IMR-90 (cell line): ENCODE results near the gene BMP8A. TPM values are rescaled to one million over a fixed set of nuclear protein-coding genes. Genes with fewer than 3 reads are reported as not detected.

ENCODE experiments used
- ATAC-seq: fragments of 200-7000 bp; cut with Tn5 transposase; 2 replicates; pipeline ENCODE4 v1.9.1; 2020; ENCODE audit warnings: low read depth, mild to moderate bottlenecking, moderate library complexity
- BruUV-seq: library from RNA; stranded (reverse); fragments of 400-500 nt; replicated peaks from 2 replicates; lab custom pipeline; 2021; lab: Mats Ljungman, UMichigan
- CTCF ChIA-PET: fragments of 300-600 bp; formaldehyde crosslinking; extraction: SDS; loops from one replicate; lab custom pipeline; 2021; ENCODE audit warnings: antibody characterized with exemption; lab: Yijun Ruan, JAX
- POLR2A ChIA-PET: fragments of 300-600 bp; sonication (Branson Sonifier 250); formaldehyde crosslinking; loops from one replicate; lab custom pipeline; 2022; ENCODE audit warnings: antibody characterized with exemption; ENCODE audit not compliant: unreplicated experiment; lab: Charles Lee
- DNase-seq: peaks from one replicate; pipeline ENCODE4 v3.0.0; 2013
- H2AFZ ChIP-seq: replicated peaks from 2 replicates; pipeline ENCODE3; 2013; ENCODE audit warnings: low read length, mild to moderate bottlenecking; ENCODE audit not compliant: poor library complexity
- H2AK5ac ChIP-seq: 2 replicates; pipeline ENCODE4 v1.6.1; 2013; ENCODE audit warnings: low read depth, low read length, inconsistent platforms
- H2AK9ac ChIP-seq: replicated peaks from 2 replicates; pipeline ENCODE3; 2013; ENCODE audit warnings: mild to moderate bottlenecking, low read depth, low read length, moderate library complexity; ENCODE audit not compliant: poor library complexity
- H2BK120ac ChIP-seq: 2 replicates; pipeline ENCODE4 v1.6.1; 2013; ENCODE audit warnings: low read depth, low read length, inconsistent platforms
- H2BK15ac ChIP-seq: 3 replicates; pipeline ENCODE4 v1.6.1; 2013; ENCODE audit warnings: low read depth, low read length, inconsistent platforms
- H2BK20ac ChIP-seq: 2 replicates; pipeline ENCODE4 v1.6.1; 2013; ENCODE audit warnings: low read depth, mild to moderate bottlenecking, inconsistent platforms, low read length, moderate library complexity
- H2BK5ac ChIP-seq: 2 replicates; pipeline ENCODE4 v1.6.1; 2013; ENCODE audit warnings: mild to moderate bottlenecking, low read depth, low read length, inconsistent platforms; ENCODE audit not compliant: poor library complexity, severe bottlenecking
- H3K14ac ChIP-seq: replicated peaks from 2 replicates; pipeline ENCODE4 v1.6.1; 2013; ENCODE audit warnings: low read depth, low read length, inconsistent platforms
- H3K18ac ChIP-seq: 2 replicates; pipeline ENCODE4 v1.6.1; 2013; ENCODE audit warnings: low read depth, low read length, control low read depth
- H3K23ac ChIP-seq: 2 replicates; pipeline ENCODE4 v1.6.1; 2013; ENCODE audit warnings: low read depth, low read length, inconsistent platforms
- H3K27ac ChIP-seq: 2 replicates; pipeline ENCODE4 v1.5.1; 2013; ENCODE audit warnings: mild to moderate bottlenecking, control low read depth, low read length; ENCODE audit not compliant: insufficient read depth
- H3K27me3 ChIP-seq: 2 replicates; pipeline ENCODE4 v1.6.1; 2013; ENCODE audit warnings: low read length; ENCODE audit not compliant: control insufficient read depth, insufficient read depth
- H3K36me3 ChIP-seq: 2 replicates; pipeline ENCODE4 v1.6.1; 2013; ENCODE audit warnings: low read length, mixed read lengths; ENCODE audit not compliant: control insufficient read depth, insufficient read depth
- H3K4ac ChIP-seq: 2 replicates; pipeline ENCODE4 v1.6.1; 2013; ENCODE audit warnings: low read depth, low read length, inconsistent platforms
- H3K4me1 ChIP-seq: 2 replicates; pipeline ENCODE4 v1.6.1; 2013; ENCODE audit warnings: low read length, mixed read lengths; ENCODE audit not compliant: control insufficient read depth, insufficient read depth
- H3K4me2 ChIP-seq: 2 replicates; pipeline ENCODE4 v1.6.1; 2013; ENCODE audit warnings: low read depth, mild to moderate bottlenecking, control low read depth, low read length, moderate library complexity
- H3K4me3 ChIP-seq: 2 replicates; pipeline ENCODE4 v1.5.1; 2013; ENCODE audit warnings: low read depth, mild to moderate bottlenecking, control low read depth, low read length, moderate library complexity; ENCODE audit not compliant: insufficient read depth
- H3K56ac ChIP-seq: 2 replicates; pipeline ENCODE4 v1.6.1; 2013; ENCODE audit warnings: low read length, inconsistent platforms; ENCODE audit not compliant: insufficient read depth; ENCODE audit errors: extremely low read depth
- H3K79me1 ChIP-seq, 2 experiments: 2 replicates each; pipeline ENCODE4 v1.6.1; 2013; ENCODE audit warnings: low read length in 2 of 2, inconsistent platforms in 1 of 2, low read depth in 1 of 2
- H3K9ac ChIP-seq: 2 replicates; pipeline ENCODE4 v1.6.1; 2013; ENCODE audit warnings: low read depth, low read length, control low read depth
- H3K9me1 ChIP-seq: 2 replicates; pipeline ENCODE4 v1.6.1; 2013; ENCODE audit warnings: low read length, inconsistent platforms; ENCODE audit not compliant: insufficient read depth
- H3K9me3 ChIP-seq: 2 replicates; pipeline ENCODE4 v1.6.1; 2013; ENCODE audit warnings: low read length; ENCODE audit not compliant: control insufficient read depth, insufficient read depth
- H4K20me1 ChIP-seq: 2 replicates; pipeline ENCODE4 v1.6.1; 2013; ENCODE audit warnings: low read length, inconsistent platforms; ENCODE audit not compliant: insufficient read depth
- H4K5ac ChIP-seq: 2 replicates; pipeline ENCODE4 v1.6.1; 2013; ENCODE audit warnings: mild to moderate bottlenecking, low read depth, low read length, control low read depth
- H4K8ac ChIP-seq, 2 experiments: 2 replicates each; pipeline ENCODE4 v1.6.1; 2013; ENCODE audit warnings: low read depth in 2 of 2, low read length in 2 of 2, control low read depth in 1 of 2, inconsistent platforms in 1 of 2
- H4K91ac ChIP-seq: 2 replicates; pipeline ENCODE4 v1.6.1; 2013; ENCODE audit warnings: low read depth, low read length, inconsistent platforms; ENCODE audit not compliant: insufficient read depth
- BHLHE40 ChIP-seq: fragments of 150-350 bp; IDR thresholded peaks from 2 replicates; pipeline ENCODE4 v1.6.1; 2016; ENCODE audit warnings: mild to moderate bottlenecking, low read depth, low read length
- POLR2A ChIP-seq: IDR thresholded peaks from 2 replicates; pipeline ENCODE4 v1.6.1; 2012; ENCODE audit warnings: mild to moderate bottlenecking, low read depth, low read length
- WGBS, 2 experiments: methylation state at CpG; one replicate each; pipeline versions ENCODE4 v1.1.5 to v1.1.7; 2013; ENCODE audit warnings: missing lambda C conversion rate in 2 of 2; ENCODE audit not compliant: insufficient read length in 1 of 2; ENCODE audit errors: extremely low coverage in 2 of 2; 5-methylcytosine and 5-hydroxymethylcytosine counted together
- dilution Hi-C: fragments of 300-500 bp; cut with HindIII; formaldehyde crosslinking; loops from one replicate; pipeline ENCODE4 v1.14.3; 2018; ENCODE audit warnings: low sequenced_read_pairs; ENCODE audit not compliant: unreplicated experiment
- in situ Hi-C: fragments of 300-500 bp; cut with MboI; formaldehyde crosslinking; loops from 3 replicates; pipeline ENCODE4 v1.14.3; 2019; ENCODE audit warnings: low sequenced_read_pairs, inconsistent platforms, mixed read lengths
- intact Hi-C: fragments of 100-400 bp; cut with micrococcal nuclease; formaldehyde crosslinking; loops from 2 replicates; pipeline ENCODE4 v1.10.0; 2022
- polyA plus RNA-seq, 3 experiments: library from polyadenylated mRNA; depleted of rRNA; stranded (reverse); fragments of >200 nt; gene quantifications; 2 replicates each; pipeline ENCODE4 v1.2.3, GENCODE V29; 2012; ENCODE audit warnings: low replicate concordance in 1 of 3
- total RNA-seq: library from RNA; depleted of rRNA; stranded (reverse); fragments of >200 nt; gene quantifications from 2 replicates; pipeline ENCODE4 v1.2.3, GENCODE V29; 2012

BMP8A gene
- total and polyA plus RNA-seq, 2 of the 4 experiments (the other 2 are of a cell fraction): not detected

- Histone ChIP-seq H3K14ac (no peak overlapping the region), H3K36me3 (peaks cover 9% of the 10 kb centered on the region; the same call in 1 of the 2 replicates), H3K4ac (no peak overlapping the region), H3K9me3 (no peaks in the 10 kb centered on the region), H2BK20ac (no peak overlapping the region), H3K56ac (no peak overlapping the region), H2BK5ac (no peak overlapping the region), H3K4me2 (no peak overlapping the region), H2AK5ac (no peak overlapping the region), H3K9ac (no peak overlapping the region), H4K5ac (no peak overlapping the region), H3K79me1 (no peaks in the 10 kb centered on the region), H3K27me3 (no peaks in the 10 kb centered on the region), H2BK15ac (no peak overlapping the region), H4K91ac (no peak overlapping the region), H3K4me3 (no peak overlapping the region), H2AFZ (no peak overlapping the region), H2BK120ac (no peak overlapping the region), H2AK9ac (no peak overlapping the region), H4K20me1 (no peaks in the 10 kb centered on the region), H4K8ac (no peak overlapping the region), H3K4me1 (no peaks in the 10 kb centered on the region), H3K23ac (no peak overlapping the region), H3K18ac (no peak overlapping the region), H3K9me1 (no peaks in the 10 kb centered on the region), H3K27ac (no peak overlapping the region)
- ChIA-PET CTCF (no interaction called here), POLR2A (no interaction called here)
- no peak for TF ChIP-seq POLR2A
- TF ChIP-seq BHLHE40: no peak
- DNase-seq (no peak), ATAC-seq (no peak)
- 79% methylated on average over 8 of the region's 29 CpGs; no CpG with 5 or more reads in 1 of the 2 experiments for WGBS, 2 experiments
- in situ Hi-C loops (no loop called here), intact Hi-C loops (loop anchor here (5.0 kb wide), 1 partner anchor 239 kb away; no protein-coding TSS in a partner anchor), dilution Hi-C loops (no loop called here)
- no TSS peak for BruUV-seq
These were observed 31.5 kb downstream of the BMP8A start for GRCh38 chr1:39522661-39523567.
